ENCODE results near the gene CHRNE.
A peak's percentile ranks its signal among the peaks of the same experiment; 100 is the strongest.
"Not testable (repeated sequence)": the region's sequence is repeated elsewhere in the genome, so short reads cannot be mapped to it uniquely, and the experiment has no call there.

CHRNE gene

DNA sequence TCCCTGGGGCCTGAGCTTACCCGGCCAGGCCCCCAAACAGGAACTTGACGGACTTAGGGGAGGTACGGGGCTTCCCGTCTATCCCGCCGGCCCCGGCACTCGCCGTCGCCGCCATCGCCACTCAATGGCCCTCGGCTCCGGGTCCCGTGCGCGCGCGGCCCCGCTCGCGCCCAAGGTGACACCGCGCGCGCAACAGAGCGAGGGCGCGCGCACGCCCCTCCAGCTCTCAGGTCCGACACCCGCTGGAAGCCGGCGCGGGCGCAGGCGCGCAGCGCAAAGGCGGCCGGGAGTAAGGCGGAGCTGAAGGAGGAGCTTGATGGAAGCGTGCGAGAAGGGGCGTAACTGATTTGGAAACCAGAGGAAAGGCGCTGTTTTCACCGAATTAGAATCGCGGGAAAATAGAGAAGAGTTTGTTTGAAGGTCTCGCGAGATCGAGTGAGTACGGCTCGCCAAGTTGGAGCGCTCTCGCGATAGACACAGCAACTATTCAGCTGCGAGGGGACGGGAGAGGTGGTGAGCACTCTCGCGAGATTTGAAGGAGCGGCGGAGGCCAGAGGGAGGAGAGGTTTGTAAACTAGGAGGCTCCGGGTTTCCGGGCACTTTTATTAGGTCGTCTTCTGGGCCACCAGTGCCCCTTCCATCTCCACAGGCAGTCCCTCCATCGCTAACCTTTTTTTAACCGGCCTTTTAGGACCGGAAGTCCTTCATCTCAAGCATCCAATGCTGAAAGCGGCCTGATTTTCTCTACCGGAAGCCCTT lies 37.1 kb upstream of the CHRNE start, which contains the start of the genes RNF167 and SLC25A11:
RNF167 (plus strand) TSS at position 473 of the 759 bp plus-strand sequence. CDS start 642 bp downstream, outside the sequence.
SLC25A11 (minus strand) TSS at position 251 of the 759 bp plus-strand sequence; CDS start at position 115, 136 bp downstream.
- peak; percentile 99 for DNase-seq (ENCODE audit: low spot score)

GRCh38 chr17:4939546-4939795 lies 36.6 kb upstream of the CHRNE start:
- peak; percentile 17 for DNase-seq (ENCODE audit: low spot score)

GRCh38 chr17:4938688-4939545 lies 36.0 kb upstream of the CHRNE start:
- DNase-seq (ENCODE audit: low spot score) = peak; percentile 42

GRCh38 chr17:4938069-4938491 lies 35.2 kb upstream of the CHRNE start:
- no peak for DNase-seq (ENCODE audit: low spot score)

DNA sequence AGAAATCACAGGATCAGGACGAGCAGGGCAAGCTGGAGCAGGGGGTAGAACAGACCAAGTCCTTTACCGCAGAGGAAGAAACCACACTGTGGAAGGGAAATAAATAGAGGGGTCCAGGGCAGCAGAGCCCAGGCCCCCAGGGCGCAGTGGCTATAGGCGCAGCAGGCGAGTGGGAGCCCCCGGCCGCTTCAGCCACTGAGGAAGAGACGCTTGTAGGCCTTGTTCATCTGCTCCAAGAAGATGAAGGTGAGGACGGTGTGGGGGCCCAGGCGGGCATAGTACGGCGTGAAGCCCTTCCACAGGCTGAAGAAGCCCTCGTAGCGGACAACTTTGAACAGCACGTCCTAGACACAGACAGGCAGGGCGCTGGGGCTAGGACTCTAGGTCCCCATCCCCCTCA lies 34.7 kb upstream of the CHRNE start:
- DNase-seq (ENCODE audit: low spot score) = no peak

DNA sequence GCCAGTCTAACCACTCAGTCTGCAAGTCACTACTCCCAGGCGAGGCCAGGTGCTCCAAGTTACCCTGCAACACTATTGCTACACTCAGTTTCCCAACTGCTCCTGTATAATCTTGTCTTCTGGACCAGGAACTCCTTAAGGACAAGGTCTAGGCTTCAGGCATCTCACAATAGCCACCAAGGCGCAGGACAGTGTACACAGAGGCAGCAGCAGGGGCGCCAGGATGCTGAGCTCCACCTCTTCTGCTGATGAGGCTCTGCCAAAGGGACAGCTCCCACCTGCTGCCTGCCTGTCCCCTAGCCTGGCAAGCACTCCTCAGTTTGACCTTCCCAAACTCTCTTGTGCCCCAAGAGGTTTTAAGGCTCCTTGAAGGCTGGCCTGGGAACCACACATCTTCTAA lies 33.5 kb upstream of the CHRNE start:
- DNase-seq (ENCODE audit: low spot score) = no peak

DNA sequence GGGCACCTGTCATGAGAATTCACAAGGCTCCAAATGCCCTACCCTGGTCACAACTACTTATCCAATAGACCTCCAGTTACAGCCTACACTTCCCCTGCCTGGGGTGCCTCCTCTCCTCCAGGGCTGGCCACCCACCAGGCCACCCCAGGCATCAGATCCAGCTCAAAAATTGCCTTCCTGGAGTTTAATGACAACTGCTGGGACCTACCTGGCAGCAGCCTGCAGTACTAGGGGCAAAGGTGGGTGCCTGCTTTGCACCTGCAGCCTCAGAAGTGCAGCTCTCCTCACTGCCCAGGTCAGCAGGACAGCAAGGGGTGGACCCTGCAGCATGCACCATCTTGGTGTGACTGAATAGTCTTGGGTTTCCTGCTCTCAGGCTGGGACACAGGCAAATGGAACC lies 32.8 kb upstream of the CHRNE start:
- DNase-seq (ENCODE audit: low spot score) = no peak

DNA sequence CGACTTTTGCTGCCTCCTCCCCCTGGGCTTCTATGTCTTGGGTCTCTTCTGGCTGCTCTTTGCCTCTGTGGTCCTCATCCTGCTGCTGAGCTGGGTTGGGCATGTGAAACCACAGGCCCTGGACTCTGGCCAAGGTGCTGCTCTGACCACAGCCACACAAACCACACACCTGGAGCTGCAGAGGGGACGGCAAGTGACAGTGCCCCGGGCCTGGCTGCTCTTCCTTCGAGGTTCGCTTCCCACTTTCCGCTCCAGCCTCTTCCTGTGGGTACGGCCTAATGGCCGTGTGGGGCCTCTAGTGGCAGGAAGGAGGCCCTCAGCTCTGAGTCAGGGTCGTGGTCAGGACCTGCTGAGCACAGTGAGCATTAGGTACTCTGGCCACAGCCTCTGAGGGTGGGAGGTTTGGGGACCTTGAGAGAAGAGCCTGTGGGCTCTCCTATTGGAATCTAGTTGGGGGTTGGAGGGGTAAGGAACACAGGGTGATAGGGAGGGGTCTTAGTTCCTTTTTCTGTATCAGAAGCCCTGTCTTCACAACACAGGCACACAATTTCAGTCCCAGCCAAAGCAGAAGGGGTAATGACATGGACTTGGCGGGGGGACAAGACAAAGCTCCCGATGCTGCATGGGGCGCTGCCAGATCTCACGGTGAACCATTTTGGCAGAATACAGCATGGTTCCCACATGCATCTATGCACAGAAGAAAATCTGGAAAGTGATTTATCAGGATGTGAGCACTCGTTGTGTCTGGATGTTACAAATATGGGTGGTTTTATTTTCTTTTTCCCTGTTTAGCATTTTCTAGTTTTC lies 31.5 kb upstream of the CHRNE start:
- peak; percentile 51 for DNase-seq (ENCODE audit: low spot score)

- no peak for DNase-seq (ENCODE audit: low spot score)
Measured at GRCh38 chr17:4933646-4934045, 30.7 kb upstream of the CHRNE start.

GRCh38 chr17:4932756-4933155 lies 29.9 kb upstream of the CHRNE start:
- DNase-seq (ENCODE audit: low spot score) = no peak

DNA sequence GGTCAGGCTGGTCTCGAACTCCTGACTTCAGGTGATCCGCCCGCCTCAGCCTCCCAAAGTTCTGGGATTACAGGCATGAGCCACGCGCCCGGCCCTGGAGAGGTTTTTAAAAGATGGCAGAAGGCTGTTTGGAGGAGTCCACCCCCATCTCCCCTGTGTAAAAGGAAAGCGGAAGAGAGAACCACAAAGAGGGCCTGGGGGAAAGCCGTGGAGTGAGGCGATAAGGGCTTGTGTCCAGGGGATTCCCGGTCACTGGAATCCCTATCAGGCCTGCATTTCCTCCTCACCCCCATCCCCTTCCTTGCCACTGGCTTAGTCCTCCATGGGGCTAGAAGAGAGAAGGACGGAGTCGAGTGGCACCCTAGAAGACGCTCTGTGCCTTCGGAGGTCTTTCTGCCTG lies 29.1 kb upstream of the CHRNE start, which contains the start of gene GP1BA:
GP1BA (plus strand) TSS at position 315 of the 400 bp plus-strand sequence. CDS start 328 bp downstream, outside the sequence.
- no peak for DNase-seq (ENCODE audit: low spot score)

DNA sequence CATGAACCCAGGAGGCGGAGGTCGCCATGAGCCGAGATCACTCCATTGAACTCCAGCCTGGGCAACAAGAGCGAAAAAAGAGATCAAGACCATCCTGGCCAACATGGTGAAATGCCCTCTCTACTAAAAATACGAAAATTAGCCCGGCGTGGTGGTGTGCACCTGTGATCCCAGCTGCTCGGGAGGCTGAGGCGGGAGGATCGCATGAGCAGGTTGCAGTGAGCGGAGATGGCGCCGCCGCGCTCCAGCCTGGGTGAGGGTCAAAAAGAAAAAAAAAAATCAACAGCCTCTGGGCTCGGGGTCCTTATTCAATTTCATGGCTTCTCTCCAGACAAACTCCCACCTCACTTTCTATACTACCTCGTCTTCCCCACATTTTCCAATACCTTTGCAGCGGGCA lies 26.0 kb upstream of the CHRNE start:
- DNase-seq (ENCODE audit: low spot score) = no peak

- not testable (repeated sequence) for DNase-seq (ENCODE audit: low spot score)
Measured at GRCh38 chr17:4926577-4927335, 23.9 kb upstream of the CHRNE start.

GRCh38 chr17:4921320-4921719 lies 18.4 kb upstream of the CHRNE start:
- DNase-seq (ENCODE audit: low spot score) = no peak

- DNase-seq (ENCODE audit: low spot score) = no peak
Measured at GRCh38 chr17:4920351-4921048, 17.6 kb upstream of the CHRNE start.

- DNase-seq (ENCODE audit: low spot score) = no peak
Measured at GRCh38 chr17:4919511-4920047, 16.7 kb upstream of the CHRNE start.

- DNase-seq (ENCODE audit: low spot score) = not testable (repeated sequence)
Measured at GRCh38 chr17:4914551-4914950, 11.7 kb upstream of the CHRNE start.

DNA sequence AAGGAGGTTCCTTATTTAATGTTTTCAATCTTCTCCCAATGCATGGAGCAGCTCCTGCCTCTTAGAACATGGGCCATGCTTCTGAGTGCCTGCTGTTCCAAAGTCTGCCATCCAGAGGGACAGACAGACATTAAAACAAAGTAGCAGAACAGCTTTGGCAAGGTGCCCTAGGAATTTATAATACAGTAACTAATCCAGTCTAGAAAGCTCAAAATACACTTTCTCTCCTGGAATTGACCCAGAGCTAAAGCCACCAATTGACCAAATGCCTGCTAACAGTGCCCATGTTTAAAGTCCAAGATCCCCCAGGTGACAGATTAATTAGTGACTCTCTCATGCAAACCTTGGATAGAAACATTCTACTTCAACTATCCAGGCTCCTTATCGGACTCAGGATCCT lies 11.1 kb upstream of the CHRNE start:
- DNase-seq (ENCODE audit: low spot score) = peak; percentile 23

- peak; percentile 90 for DNase-seq (ENCODE audit: low spot score)
Measured at GRCh38 chr17:4908711-4909496, 6.0 kb upstream of the CHRNE start.

GRCh38 chr17:4908301-4908700 lies 5.4 kb upstream of the CHRNE start:
- DNase-seq (ENCODE audit: low spot score) = no peak

Measured in RKO (cell line).